Astrocyte (in vitro differentiated cells and primary cell): ENCODE data around the gene PUSL1. TPM values are rescaled to one million over a fixed set of nuclear protein-coding genes. Genes with fewer than 3 reads are reported as not detected.

Experiments used
- DNase-seq: peaks from one replicate; pipeline ENCODE4 v3.0.0-alpha.2; 2010; ENCODE audit warnings: low read depth
- FAIRE-seq: peaks from 2 replicates; lab custom pipeline; 2011; peaks lifted over from hg19 to GRCh38; lab: Jason Lieb, UNC
- H2AFZ ChIP-seq: 2 replicates; pipeline ENCODE4 v1.6.0; 2012; ENCODE audit warnings: low read depth, low read length, inconsistent platforms
- H3K27ac ChIP-seq: 2 replicates; pipeline ENCODE4 v1.5.1; 2011; ENCODE audit warnings: low read depth, low read length, inconsistent platforms
- H3K27me3 ChIP-seq: 2 replicates; pipeline ENCODE4 v1.6.0; 2011; ENCODE audit warnings: low read length, inconsistent platforms; ENCODE audit not compliant: insufficient read depth
- H3K36me3 ChIP-seq: 2 replicates; pipeline ENCODE4 v1.5.1; 2011; ENCODE audit warnings: low read length, inconsistent platforms; ENCODE audit not compliant: insufficient read depth
- H3K4me1 ChIP-seq: 2 replicates; pipeline ENCODE4 v1.5.1; 2011; ENCODE audit warnings: low read length, inconsistent platforms; ENCODE audit not compliant: insufficient read depth
- H3K4me2 ChIP-seq: 2 replicates; pipeline ENCODE4 v1.6.0; 2012; ENCODE audit warnings: low read length, inconsistent platforms
- H3K4me3 ChIP-seq: 2 replicates; pipeline ENCODE4 v1.5.1; 2011; ENCODE audit warnings: low read depth, mild to moderate bottlenecking, low read length, inconsistent platforms; ENCODE audit not compliant: insufficient read depth
- H3K79me2 ChIP-seq: 2 replicates; pipeline ENCODE4 v1.6.0; 2012; ENCODE audit warnings: mild to moderate bottlenecking, low read length, inconsistent platforms; ENCODE audit not compliant: insufficient read depth
- H3K9ac ChIP-seq: 2 replicates; pipeline ENCODE4 v1.6.0; 2012; ENCODE audit warnings: mild to moderate bottlenecking, low read length, inconsistent platforms
- H3K9me3 ChIP-seq: 2 replicates; pipeline ENCODE4 v1.5.1; 2012; ENCODE audit warnings: low read depth, mild to moderate bottlenecking, low read length, inconsistent platforms; ENCODE audit not compliant: insufficient read depth
- H4K20me1 ChIP-seq: 2 replicates; pipeline ENCODE4 v1.6.0; 2012; ENCODE audit warnings: low read length, inconsistent platforms; ENCODE audit not compliant: insufficient read depth
- H3K27ac Mint-ChIP-seq: one replicate; pipeline ENCODE4 v1.8.0; 2021; ENCODE audit warnings: mild to moderate bottlenecking, mixed read lengths; ENCODE audit not compliant: unreplicated experiment
- H3K27me3 Mint-ChIP-seq: one replicate; pipeline ENCODE4 v1.8.0; 2021; ENCODE audit warnings: low read depth, mixed read lengths; ENCODE audit not compliant: unreplicated experiment
- H3K36me3 Mint-ChIP-seq: one replicate; pipeline ENCODE4 v1.8.0; 2021; ENCODE audit warnings: low read depth, mixed read lengths; ENCODE audit not compliant: unreplicated experiment
- H3K4me1 Mint-ChIP-seq: one replicate; pipeline ENCODE4 v1.8.0; 2021; ENCODE audit warnings: low read depth, mixed read lengths; ENCODE audit not compliant: unreplicated experiment
- H3K4me3 Mint-ChIP-seq: one replicate; pipeline ENCODE4 v1.8.0; 2021; ENCODE audit warnings: mild to moderate bottlenecking, moderate library complexity, mixed read lengths; ENCODE audit not compliant: unreplicated experiment
- H3K9me3 Mint-ChIP-seq: one replicate; pipeline ENCODE4 v1.8.0; 2021; ENCODE audit warnings: mild to moderate bottlenecking, mixed read lengths; ENCODE audit not compliant: unreplicated experiment
- CTCF ChIP-seq: IDR thresholded peaks from 2 replicates; pipeline ENCODE4 v1.5.1; 2011; ENCODE audit warnings: low read depth, mild to moderate bottlenecking, inconsistent platforms, low read length, moderate library complexity; ENCODE audit not compliant: insufficient read depth
- EZH2 ChIP-seq: IDR thresholded peaks from 2 replicates; pipeline ENCODE4 v1.6.1; 2012; ENCODE audit warnings: mild to moderate bottlenecking, low read length, inconsistent platforms; ENCODE audit not compliant: insufficient read depth
- total RNA-seq: library from RNA; stranded (reverse); gene quantifications from 2 replicates; pipeline ENCODE4 v1.2.1, GENCODE V29; 2021

PUSL1 gene
- total RNA-seq, 1 donor from 2014 or later = 29.4 TPM

- TF ChIP-seq EZH2 (no peak), CTCF (no peak)
- FAIRE-seq = no peak
Observed at GRCh38 chr1:1282998-1283397, 25.4 kb upstream of the PUSL1 start.

GRCh38 chr1:1283821-1284220, 24.6 kb upstream of the PUSL1 start:
- TF ChIP-seq CTCF (no peak), EZH2 (no peak)
- peaks cover 6% of the 10 kb centered on the region for H3K4me1 ChIP-seq
- Mint-ChIP-seq H3K27ac (no peak overlapping the region), H3K9me3 (no peaks in the 10 kb centered on the region), H3K27me3 (peaks cover 2% of the 10 kb centered on the region), H3K4me1 (no peaks in the 10 kb centered on the region), H3K36me3 (no peaks in the 10 kb centered on the region), H3K4me3 (no peak overlapping the region)
- H3K79me2 ChIP-seq = no peaks in the 10 kb centered on the region
- no peaks in the 10 kb centered on the region for H3K9me3 ChIP-seq
- FAIRE-seq (no peak), DNase-seq (no peak)
- no peak overlapping the region for H3K9ac ChIP-seq
- no peak overlapping the region for H3K27ac ChIP-seq
- no peaks in the 10 kb centered on the region for H3K36me3 ChIP-seq
- H3K4me2 ChIP-seq = no peak overlapping the region
- no peaks in the 10 kb centered on the region for H4K20me1 ChIP-seq
- no peaks in the 10 kb centered on the region for H3K27me3 ChIP-seq
- no peak overlapping the region for H3K4me3 ChIP-seq
- no peak overlapping the region for H2AFZ ChIP-seq

More at GRCh38 chr1:1282998-1283397, 25.4 kb upstream of the PUSL1 start:
- peak; percentile 75 for DNase-seq
- Histone ChIP-seq H2AFZ (no peak overlapping the region), H3K36me3 (no peaks in the 10 kb centered on the region), H3K79me2 (no peaks in the 10 kb centered on the region), H3K4me3 (no peak overlapping the region), H3K4me2 (no peak overlapping the region), H3K9ac (no peak overlapping the region), H3K27ac (no peak overlapping the region), H3K4me1 (peaks cover 6% of the 10 kb centered on the region), H3K27me3 (no peaks in the 10 kb centered on the region), H4K20me1 (no peaks in the 10 kb centered on the region), H3K9me3 (no peaks in the 10 kb centered on the region)
- Mint-ChIP-seq H3K9me3 (no peaks in the 10 kb centered on the region), H3K36me3 (no peaks in the 10 kb centered on the region), H3K4me3 (no peak overlapping the region), H3K4me1 (no peaks in the 10 kb centered on the region), H3K27ac (peak overlapping the region; percentile 47), H3K27me3 (peaks cover 2% of the 10 kb centered on the region)

- no peak for FAIRE-seq
- H3K27ac Mint-ChIP-seq = no peak overlapping the region
Observed at GRCh38 chr1:1284221-1285101, 23.9 kb upstream of the PUSL1 start.

More at GRCh38 chr1:1284221-1285101, 23.9 kb upstream of the PUSL1 start:
- no peak for DNase-seq
- Histone ChIP-seq H3K9me3 (no peaks in the 10 kb centered on the region), H3K4me2 (no peak overlapping the region), H3K9ac (no peak overlapping the region), H3K4me1 (peaks cover 6% of the 10 kb centered on the region), H3K27ac (no peak overlapping the region), H3K36me3 (no peaks in the 10 kb centered on the region), H2AFZ (no peak overlapping the region), H3K79me2 (no peaks in the 10 kb centered on the region), H3K4me3 (no peak overlapping the region), H4K20me1 (no peaks in the 10 kb centered on the region), H3K27me3 (no peaks in the 10 kb centered on the region)
- TF ChIP-seq EZH2 (no peak), CTCF (no peak)
- no peaks in the 10 kb centered on the region for H3K36me3 Mint-ChIP-seq
- no peaks in the 10 kb centered on the region for H3K9me3 Mint-ChIP-seq
- no peaks in the 10 kb centered on the region for H3K4me1 Mint-ChIP-seq
- peaks cover 2% of the 10 kb centered on the region for H3K27me3 Mint-ChIP-seq
- H3K4me3 Mint-ChIP-seq = no peak overlapping the region
